ENCODE measurements around the gene JAKMIP2.

- TF ChIP-seq CTCF (IDR thresholded peaks at IDR 0.05; ENCODE audit: insufficient read depth, low read length, poor library complexity, severe bottlenecking) (no peak), EZH2phosphoT487 (conservative IDR thresholded peaks at IDR 0.05; ENCODE audit: low read length) (no peak)
These were observed 146.4 kb downstream of the JAKMIP2 start for GRCh38 chr5:147635882-147636728.

Measured in SU-DHL-6 (cell line).